PC-9 (cell line): Measurements from ENCODE around the gene EIF4G1. TPM values are rescaled to one million over a fixed set of nuclear protein-coding genes. Genes with fewer than 3 reads are reported as not detected.

ENCODE experiments used
- BruUV-seq: library from RNA; stranded (reverse); fragments of 400-500 nt; replicated peaks from 2 replicates; lab custom pipeline; 2021; lab: Mats Ljungman, UMichigan
- CTCF ChIA-PET: fragments of 300-600 bp; sonication (Branson Sonifier 250); formaldehyde crosslinking; loops from one replicate; lab custom pipeline; 2022; ENCODE audit warnings: antibody characterized with exemption; lab: Charles Lee
- POLR2A ChIA-PET: fragments of 300-600 bp; sonication (Branson Sonifier 250); formaldehyde crosslinking; loops from one replicate; lab custom pipeline; 2022; ENCODE audit warnings: antibody characterized with exemption; ENCODE audit not compliant: unreplicated experiment; lab: Charles Lee
- DNase-seq, 2 experiments: peaks; one replicate each; pipeline versions ENCODE4 v3.0.0 to v3.0.0-alpha.2; 2015 to 2022; ENCODE audit warnings: mixed read lengths in 1 of 2
- H2AFZ ChIP-seq: fragments of 200-600 bp; sonication (generic); 2 replicates; pipeline ENCODE4 v1.8.1; 2017; ENCODE audit warnings: antibody characterized with exemption
- H3F3A ChIP-seq: fragments of 200-600 bp; sonication (generic); 2 replicates; pipeline ENCODE4 v1.8.1; 2017; ENCODE audit warnings: antibody characterized with exemption, mild to moderate bottlenecking, low read depth; ENCODE audit not compliant: insufficient read depth
- H3K27ac ChIP-seq: fragments of 200-600 bp; sonication (generic); 2 replicates; pipeline ENCODE4 v1.6.1; 2016; ENCODE audit warnings: mixed run types
- H3K27me3 ChIP-seq: fragments of 200-600 bp; sonication (generic); 2 replicates; pipeline ENCODE4 v1.6.1; 2016; ENCODE audit warnings: low read depth, mixed run types; ENCODE audit not compliant: insufficient read depth
- H3K36me3 ChIP-seq: fragments of 200-600 bp; sonication (generic); 2 replicates; pipeline ENCODE4 v1.6.1; 2016; ENCODE audit warnings: low read depth, mixed run types
- H3K4me1 ChIP-seq: fragments of 200-600 bp; sonication (generic); replicated peaks from 2 replicates; pipeline ENCODE4 v1.6.1; 2016; ENCODE audit warnings: mixed run types; ENCODE audit not compliant: insufficient read depth
- H3K4me2 ChIP-seq: fragments of 200-600 bp; sonication (generic); 2 replicates; pipeline ENCODE4 v1.6.1; 2017; ENCODE audit warnings: mixed run types
- H3K4me3 ChIP-seq: fragments of 200-600 bp; sonication (generic); 2 replicates; pipeline ENCODE4 v1.6.1; 2016; ENCODE audit warnings: mixed run types
- H3K79me2 ChIP-seq: fragments of 200-600 bp; sonication (generic); 2 replicates; pipeline ENCODE4 v1.6.1; 2017; ENCODE audit warnings: low read depth, mixed run types
- H3K9me2 ChIP-seq: fragments of 200-600 bp; sonication (generic); 2 replicates; pipeline ENCODE4 v1.8.1; 2017; ENCODE audit warnings: mild to moderate bottlenecking; ENCODE audit not compliant: insufficient read depth
- H3K9me3 ChIP-seq: fragments of 200-600 bp; sonication (generic); 2 replicates; pipeline ENCODE4 v1.8.1; 2016; ENCODE audit warnings: low read depth; ENCODE audit not compliant: insufficient read depth
- H4K20me1 ChIP-seq: fragments of 200-600 bp; sonication (generic); 2 replicates; pipeline ENCODE4 v1.8.1; 2017; ENCODE audit not compliant: insufficient read depth
- EZH2 ChIP-seq: fragments of 200-600 bp; sonication (generic); IDR thresholded peaks from 2 replicates; pipeline ENCODE4 v1.8.0; 2017; ENCODE audit warnings: antibody characterized with exemption, low read depth
- intact Hi-C: fragments of 100-400 bp; cut with micrococcal nuclease; formaldehyde crosslinking; loops from one replicate; pipeline ENCODE4 v1.10.0; 2022; ENCODE audit not compliant: unreplicated experiment
- total RNA-seq: library from RNA; stranded (reverse); gene quantifications from 2 replicates; pipeline ENCODE4 v1.2.3, GENCODE V29; 2021
- TF ChIP-seq, protein P1 (sequence below): fragments of 200-600 bp; sonication (generic); conservative IDR thresholded peaks from 2 replicates; pipeline ENCODE4 v1.6.1; 2017; ENCODE audit warnings: mixed run types, antibody characterized with exemption, mild to moderate bottlenecking, moderate library complexity

EIF4G1 gene
- total RNA-seq, 1 experiment from 2014 or later: 657 TPM

DNA sequence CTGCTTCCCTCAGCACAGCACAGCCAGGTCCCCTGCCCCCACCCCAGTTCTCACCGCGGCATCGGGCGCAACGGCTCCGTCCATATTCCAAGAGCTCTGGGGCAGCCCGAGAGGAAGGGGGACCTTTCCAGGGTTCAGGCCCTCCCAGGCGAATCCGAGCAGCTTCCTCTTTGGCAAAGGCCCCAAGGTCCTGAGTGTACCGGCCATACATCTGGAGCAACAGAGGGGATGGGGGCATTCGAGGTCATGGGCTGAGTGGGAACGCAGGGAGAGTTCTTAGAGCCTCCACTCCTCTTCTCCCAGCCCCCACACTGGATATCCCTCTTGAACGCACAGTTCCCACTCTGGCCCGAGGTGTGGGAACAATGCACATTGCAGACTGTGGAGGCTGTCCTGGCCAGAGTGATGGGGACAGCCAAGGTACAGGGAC, 44.5 kb downstream of the EIF4G1 start:
- Histone ChIP-seq H3K4me1 (peaks cover 11% of the 10 kb centered on the region), H3F3A (peaks cover 19% of the 10 kb centered on the region), H2AFZ (no peak overlapping the region), H3K9me2 (no peaks in the 10 kb centered on the region), H3K79me2 (peaks cover 19% of the 10 kb centered on the region), H3K27ac (no peak overlapping the region), H3K27me3 (no peaks in the 10 kb centered on the region), H3K36me3 (no peaks in the 10 kb centered on the region), H3K4me2 (no peak overlapping the region), H4K20me1 (no peaks in the 10 kb centered on the region), H3K9me3 (no peaks in the 10 kb centered on the region), H3K4me3 (no peak overlapping the region)
- BruUV-seq: no TSS peak
- DNase-seq: no peak
- CTCF ChIA-PET: no interaction called here
- POLR2A ChIA-PET: no interaction called here
- TF ChIP-seq EZH2: no peak
- TF ChIP-seq, protein P1, sequence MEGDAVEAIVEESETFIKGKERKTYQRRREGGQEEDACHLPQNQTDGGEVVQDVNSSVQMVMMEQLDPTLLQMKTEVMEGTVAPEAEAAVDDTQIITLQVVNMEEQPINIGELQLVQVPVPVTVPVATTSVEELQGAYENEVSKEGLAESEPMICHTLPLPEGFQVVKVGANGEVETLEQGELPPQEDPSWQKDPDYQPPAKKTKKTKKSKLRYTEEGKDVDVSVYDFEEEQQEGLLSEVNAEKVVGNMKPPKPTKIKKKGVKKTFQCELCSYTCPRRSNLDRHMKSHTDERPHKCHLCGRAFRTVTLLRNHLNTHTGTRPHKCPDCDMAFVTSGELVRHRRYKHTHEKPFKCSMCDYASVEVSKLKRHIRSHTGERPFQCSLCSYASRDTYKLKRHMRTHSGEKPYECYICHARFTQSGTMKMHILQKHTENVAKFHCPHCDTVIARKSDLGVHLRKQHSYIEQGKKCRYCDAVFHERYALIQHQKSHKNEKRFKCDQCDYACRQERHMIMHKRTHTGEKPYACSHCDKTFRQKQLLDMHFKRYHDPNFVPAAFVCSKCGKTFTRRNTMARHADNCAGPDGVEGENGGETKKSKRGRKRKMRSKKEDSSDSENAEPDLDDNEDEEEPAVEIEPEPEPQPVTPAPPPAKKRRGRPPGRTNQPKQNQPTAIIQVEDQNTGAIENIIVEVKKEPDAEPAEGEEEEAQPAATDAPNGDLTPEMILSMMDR: no peak
- intact Hi-C loops: no loop called here

DNA sequence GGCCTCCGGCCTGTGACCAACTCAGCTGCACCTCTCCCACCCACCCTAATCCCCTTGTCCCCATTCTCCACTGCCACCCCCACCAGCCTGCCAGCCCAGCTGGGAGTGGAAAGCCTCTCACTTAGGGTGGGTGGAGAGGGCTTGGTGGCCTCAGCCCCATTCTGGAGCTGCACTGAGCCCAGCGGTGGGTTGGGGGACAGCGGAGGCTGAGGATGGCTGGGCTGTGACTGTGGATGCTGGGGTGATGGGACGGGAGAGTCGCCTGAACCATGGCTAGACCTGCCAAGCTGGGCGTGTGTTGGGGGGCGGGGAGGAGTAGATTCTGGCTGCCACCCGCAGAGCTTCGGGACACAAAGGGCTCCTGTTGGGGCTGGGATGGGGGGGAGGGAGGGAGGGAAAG, 45.2 kb downstream of the EIF4G1 start:
- no TSS peak for BruUV-seq
- Histone ChIP-seq H3K36me3 (peaks cover 4% of the 10 kb centered on the region), H4K20me1 (peaks cover 3% of the 10 kb centered on the region), H3K4me1 (peaks cover 18% of the 10 kb centered on the region), H3K9me3 (no peaks in the 10 kb centered on the region), H3K9me2 (no peaks in the 10 kb centered on the region), H3K27ac (no peak overlapping the region), H3K4me2 (no peak overlapping the region), H3K4me3 (no peak overlapping the region), H3K27me3 (no peaks in the 10 kb centered on the region), H2AFZ (no peak overlapping the region), H3K79me2 (peaks cover 26% of the 10 kb centered on the region), H3F3A (peaks cover 20% of the 10 kb centered on the region)
- TF ChIP-seq EZH2: no peak
- TF ChIP-seq, protein P1: no peak
- POLR2A ChIA-PET: no interaction called here
- CTCF ChIA-PET: no interaction called here
- no peak for DNase-seq
- intact Hi-C loops: loop anchor here (5.0 kb wide), 2 partner anchors 182 to 342 kb away; partner anchors contain the start of gene ABCC5

DNA sequence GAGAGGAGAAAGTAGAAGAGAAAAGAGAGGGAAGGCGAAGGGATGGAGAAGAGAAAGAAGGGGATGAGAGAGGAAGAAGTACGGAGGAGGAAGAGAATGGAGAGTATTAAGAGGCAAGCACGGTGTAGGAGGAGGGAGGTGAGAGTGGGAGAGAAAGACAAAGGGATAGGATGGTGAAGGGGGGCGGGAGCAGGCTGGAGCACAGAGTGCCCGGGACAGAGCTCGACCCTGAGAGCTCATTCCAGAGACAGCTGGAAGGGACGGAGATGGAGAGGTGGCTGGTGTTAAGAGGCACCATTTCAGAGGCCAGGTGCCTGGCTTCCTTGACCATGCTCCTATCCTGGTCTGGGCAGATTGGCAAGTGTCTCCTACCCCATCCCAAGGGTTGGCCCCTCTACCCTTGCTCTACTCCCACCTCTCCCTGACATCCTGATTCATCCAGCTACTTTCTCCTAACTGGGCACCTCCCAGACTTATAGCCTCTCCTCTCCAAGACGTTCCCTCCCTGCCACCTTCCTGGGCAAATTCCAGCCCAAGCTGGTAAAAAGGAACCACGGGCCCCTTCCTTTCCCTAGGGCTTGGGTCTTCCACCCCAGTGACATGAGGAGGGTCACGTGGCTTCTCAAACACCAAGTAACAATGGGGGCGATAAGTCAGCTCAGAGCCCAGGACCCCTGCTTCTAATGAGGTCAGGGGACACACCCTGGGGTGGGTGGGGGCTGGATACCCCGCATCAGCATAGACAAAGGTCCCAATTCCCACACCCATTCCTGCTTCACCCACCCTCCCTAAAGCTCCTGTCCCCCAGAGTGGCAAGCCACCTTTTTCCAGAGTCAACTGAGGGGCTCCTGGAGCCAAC, 45.9 kb downstream of the EIF4G1 start:
- intact Hi-C loops: loop anchor here (5.0 kb wide), 2 partner anchors 183 to 343 kb away; partner anchors contain the start of gene ABCC5
- Histone ChIP-seq H3F3A (peaks cover 27% of the 10 kb centered on the region), H3K4me1 (peaks cover 22% of the 10 kb centered on the region), H3K4me3 (peak overlapping the region; percentile 85), H3K9me2 (no peaks in the 10 kb centered on the region), H3K36me3 (peaks cover 11% of the 10 kb centered on the region), H3K27ac (no peak overlapping the region), H4K20me1 (peaks cover 10% of the 10 kb centered on the region), H3K27me3 (no peaks in the 10 kb centered on the region), H3K9me3 (no peaks in the 10 kb centered on the region), H3K4me2 (peak overlapping the region; percentile 99), H2AFZ (peak overlapping the region; percentile 98), H3K79me2 (peaks cover 33% of the 10 kb centered on the region)
- DNase-seq: no peak
- TF ChIP-seq, protein P1: no peak
- TF ChIP-seq EZH2: no peak
- POLR2A ChIA-PET: no interaction called here
- CTCF ChIA-PET: interaction anchor here (2.8 kb wide), 1 partner anchor 11 kb away, joined by 7 read pairs; no protein-coding TSS in a partner anchor
- BruUV-seq: no TSS peak
